H1 (cell line): ENCODE data around the gene NKAIN1. TPM values are rescaled to one million over a fixed set of nuclear protein-coding genes. Genes with fewer than 3 reads are reported as not detected.

Experiments
- CTCF ChIA-PET: fragments of 300-600 bp; sonication (Branson Sonifier 250); formaldehyde crosslinking; loops from one replicate; lab custom pipeline; 2021; ENCODE audit not compliant: partially characterized antibody; lab: Charles Lee
- POLR2A ChIA-PET: fragments of 300-600 bp; sonication (Branson Sonifier 250); formaldehyde crosslinking; loops from one replicate; lab custom pipeline; 2021; ENCODE audit warnings: inconsistent platforms; ENCODE audit not compliant: partially characterized antibody; lab: Charles Lee
- DNase-seq, 2 experiments: peaks; one replicate each; pipeline versions ENCODE4 v3.0.0 to v3.0.0-alpha.2; 2010 to 2022; ENCODE audit warnings: low spot score in 2 of 2, low read depth in 1 of 2, mixed read lengths in 1 of 2
- FAIRE-seq: peaks from 2 replicates; lab custom pipeline; 2011; peaks lifted over from hg19 to GRCh38; lab: Jason Lieb, UNC
- H2AFZ ChIP-seq: 2 replicates; pipeline ENCODE4 v1.8.1; 2012; ENCODE audit warnings: low read length, inconsistent platforms
- H2AK5ac ChIP-seq: 2 replicates; pipeline ENCODE4 v1.6.1; 2013; ENCODE audit warnings: low read depth, low read length
- H2BK120ac ChIP-seq: replicated peaks from 2 replicates; pipeline ENCODE3; 2013; ENCODE audit warnings: low read depth, low read length, inconsistent platforms
- H2BK12ac ChIP-seq: 2 replicates; pipeline ENCODE4 v1.6.1; 2013; ENCODE audit warnings: low read depth, low read length
- H2BK15ac ChIP-seq: 2 replicates; pipeline ENCODE4 v1.6.1; 2013; ENCODE audit warnings: low read length
- H2BK20ac ChIP-seq: 2 replicates; pipeline ENCODE4 v1.6.1; 2013; ENCODE audit warnings: low read length
- H2BK5ac ChIP-seq: 2 replicates; pipeline ENCODE4 v1.6.1; 2013; ENCODE audit warnings: low read depth, low read length
- H3K14ac ChIP-seq: 2 replicates; pipeline ENCODE4 v1.6.1; 2013; ENCODE audit warnings: inconsistent platforms; ENCODE audit not compliant: insufficient read length
- H3K18ac ChIP-seq: 2 replicates; pipeline ENCODE4 v1.6.1; 2013; ENCODE audit warnings: low read length; ENCODE audit errors: extremely low read depth
- H3K23ac ChIP-seq: 2 replicates; pipeline ENCODE4 v1.6.1; 2013; ENCODE audit warnings: inconsistent platforms; ENCODE audit not compliant: insufficient read length
- H3K23me2 ChIP-seq: 2 replicates; pipeline ENCODE4 v1.6.1; 2013; ENCODE audit warnings: low read depth, low read length
- H3K27ac ChIP-seq: 2 replicates; pipeline ENCODE4 v1.6.1; 2011; ENCODE audit warnings: low read depth, low read length, inconsistent platforms
- H3K27me3 ChIP-seq, 4 experiments: replicated peaks in 1 of 4; 1 replicate in 1 of 4; 2 replicates in 3 of 4; pipeline versions ENCODE4 v1.6.1 to v1.8.1; 2011 to 2013; ENCODE audit warnings: low read length in 3 of 4, mild to moderate bottlenecking in 3 of 4, inconsistent platforms in 2 of 4, mixed read lengths in 2 of 4, moderate library complexity in 1 of 4; ENCODE audit not compliant: control insufficient read depth in 3 of 4, insufficient read depth in 3 of 4; ENCODE audit errors: extremely low read depth in 1 of 4
- H3K36me3 ChIP-seq, 4 experiments: 2 replicates each; pipeline versions ENCODE4 v1.6.1 to v1.8.1; 2011 to 2013; ENCODE audit warnings: mild to moderate bottlenecking in 4 of 4, low read length in 3 of 4, moderate library complexity in 2 of 4, control low read depth in 1 of 4, inconsistent platforms in 1 of 4; ENCODE audit not compliant: insufficient read depth in 4 of 4, control insufficient read depth in 2 of 4
- H3K4ac ChIP-seq: replicated peaks from 2 replicates; pipeline ENCODE3; 2013; ENCODE audit warnings: low read length, low read depth, mixed read lengths, inconsistent platforms; ENCODE audit not compliant: insufficient read length
- H3K4me1 ChIP-seq, 4 experiments: replicated peaks in 1 of 4; 1 replicate in 1 of 4; 2 replicates in 3 of 4; pipeline versions ENCODE4 v1.6.1 to v1.8.1; 2011 to 2013; ENCODE audit warnings: low read length in 3 of 4, inconsistent platforms in 2 of 4, mixed read lengths in 1 of 4; ENCODE audit not compliant: insufficient read depth in 4 of 4, control insufficient read depth in 3 of 4
- H3K4me2 ChIP-seq, 2 experiments: 2 replicates each; pipeline versions ENCODE4 v1.6.1 to v1.8.1; 2011 to 2013; ENCODE audit warnings: low read depth in 2 of 2, low read length in 2 of 2, control low read depth in 1 of 2, inconsistent platforms in 1 of 2, mild to moderate bottlenecking in 1 of 2; ENCODE audit not compliant: insufficient read depth in 1 of 2
- H3K4me3 ChIP-seq, 4 experiments: fragments of 200-600, 300-600 bp in 1 of 4; sonication (generic), shearing (Covaris generic), sonication (Bioruptor Twin) in 1 of 4; 2 replicates each; pipeline versions ENCODE4 v1.5.1 to v1.8.1; 2011 to 2016; ENCODE audit warnings: low read length in 4 of 4, low read depth in 3 of 4, control low read depth in 2 of 4, inconsistent platforms in 2 of 4, mild to moderate bottlenecking in 2 of 4, mixed read lengths in 1 of 4, moderate library complexity in 1 of 4; ENCODE audit not compliant: insufficient read depth in 2 of 4; ENCODE audit errors: extremely low read depth in 1 of 4
- H3K56ac ChIP-seq: replicated peaks from 2 replicates; pipeline ENCODE3; 2013; ENCODE audit warnings: low read depth, mild to moderate bottlenecking, mixed read lengths, low read length, inconsistent platforms; ENCODE audit not compliant: insufficient read length
- H3K79me1 ChIP-seq: 2 replicates; pipeline ENCODE4 v1.6.1; 2013; ENCODE audit warnings: low read depth, low read length, control low read depth
- H3K79me2 ChIP-seq, 2 experiments: 2 replicates each; pipeline versions ENCODE4 v1.6.1 to v1.8.1; 2012 to 2013; ENCODE audit warnings: low read length in 2 of 2, mild to moderate bottlenecking in 2 of 2, inconsistent platforms in 1 of 2; ENCODE audit not compliant: insufficient read depth in 2 of 2, control insufficient read depth in 1 of 2
- H3K9ac ChIP-seq, 4 experiments: replicated peaks in 1 of 4; 1 replicate in 1 of 4; 2 replicates in 3 of 4; pipeline versions ENCODE4 v1.6.1 to v1.8.1; 2011 to 2013; ENCODE audit warnings: low read depth in 3 of 4, low read length in 3 of 4, control low read depth in 2 of 4, mild to moderate bottlenecking in 2 of 4, moderate library complexity in 2 of 4, inconsistent platforms in 1 of 4; ENCODE audit errors: extremely low read depth in 1 of 4
- H3K9me3 ChIP-seq, 2 experiments: 2 replicates each; pipeline versions ENCODE4 v1.6.1 to v1.8.1; 2012 to 2013; ENCODE audit warnings: mild to moderate bottlenecking in 2 of 2, moderate library complexity in 2 of 2, control low read depth in 1 of 2, inconsistent platforms in 1 of 2, low read depth in 1 of 2, low read length in 1 of 2, mixed read lengths in 1 of 2; ENCODE audit not compliant: insufficient read depth in 2 of 2
- H4K20me1 ChIP-seq, 2 experiments: replicated peaks in 1 of 2; 2 replicates each; pipeline versions ENCODE3 to v1.8.1; 2011 to 2013; ENCODE audit warnings: inconsistent platforms in 2 of 2, low read length in 2 of 2, mild to moderate bottlenecking in 1 of 2; ENCODE audit not compliant: insufficient read depth in 2 of 2, control insufficient read depth in 1 of 2
- H4K5ac ChIP-seq: 2 replicates; pipeline ENCODE4 v1.6.1; 2013; ENCODE audit warnings: low read length, low read depth, mixed read lengths, inconsistent platforms; ENCODE audit not compliant: insufficient read length
- H4K8ac ChIP-seq: 2 replicates; pipeline ENCODE4 v1.8.0; 2013; ENCODE audit warnings: mild to moderate bottlenecking, moderate library complexity, low read length, inconsistent platforms; ENCODE audit not compliant: insufficient read depth; ENCODE audit errors: extremely low read depth
- H4K91ac ChIP-seq: replicated peaks from 2 replicates; pipeline ENCODE3; 2013; ENCODE audit warnings: low read length, mixed read lengths, inconsistent platforms; ENCODE audit not compliant: insufficient read length
- BCL11A ChIP-seq, 2 experiments: IDR thresholded peaks; one replicate each; pipeline ENCODE4 v1.6.1; 2011; ENCODE audit warnings: low read depth in 2 of 2, low read length in 2 of 2, mild to moderate bottlenecking in 2 of 2
- CBX5 ChIP-seq: fragments of 300-800, 300-1000 bp; sonication (generic); IDR thresholded peaks from 2 replicates; pipeline ENCODE4 v1.7.1; 2016; ENCODE audit warnings: antibody characterized with exemption, low read length, low read depth
- EZH2 ChIP-seq: fragments of 200-600 bp; sonication (generic); IDR thresholded peaks from 2 replicates; pipeline ENCODE4 v1.7.1; 2012; ENCODE audit warnings: low read depth, mild to moderate bottlenecking, moderate library complexity, low read length, inconsistent platforms; ENCODE audit not compliant: severe bottlenecking
- KDM5A ChIP-seq: fragments of 200-600 bp; IDR thresholded peaks from 2 replicates; pipeline ENCODE4 v1.7.1; 2012; ENCODE audit warnings: mild to moderate bottlenecking, low read length, inconsistent platforms, mixed read lengths
- SP4 ChIP-seq: IDR thresholded peaks from 2 replicates; pipeline ENCODE4 v1.6.1; 2012; ENCODE audit warnings: low read length, inconsistent platforms
- TAF7 ChIP-seq: optimal IDR thresholded peaks from 2 replicates; pipeline ENCODE3; 2011; ENCODE audit warnings: low read depth, mild to moderate bottlenecking, inconsistent platforms, low read length, moderate library complexity, borderline replicate concordance
- TCF12 ChIP-seq: IDR thresholded peaks from 2 replicates; pipeline ENCODE4 v1.6.1; 2011; ENCODE audit warnings: low read depth, mild to moderate bottlenecking, low read length
- YY1 ChIP-seq: IDR thresholded peaks from 2 replicates; pipeline ENCODE4 v1.6.1; 2011; ENCODE audit warnings: low read depth, mild to moderate bottlenecking, low read length
- WGBS, 2 experiments: shearing (Covaris generic) in 1 of 2; methylation state at CpG; one replicate each; pipeline versions ENCODE4 v1.1.6 to v1.1.7; 2013 to 2015; ENCODE audit warnings: low lambda C conversion rate in 2 of 2, mixed read lengths in 2 of 2, inconsistent platforms in 1 of 2, low coverage in 1 of 2, missing lambda C conversion rate in 1 of 2; ENCODE audit not compliant: insufficient replicate concordance in 2 of 2, insufficient coverage in 1 of 2, insufficient read length in 1 of 2; ENCODE audit errors: extremely low coverage in 1 of 2, missing lambda C conversion rate in 1 of 2; 5-methylcytosine and 5-hydroxymethylcytosine counted together
- polyA plus RNA-seq, 7 experiments: library from polyadenylated mRNA; depleted of rRNA in 3 of 7; stranded (reverse) in 5 of 7; unstranded in 2 of 7; fragments of >200 nt in 5 of 7; fragments of 200-250 nt in 2 of 7; gene quantifications; 1 replicate in 5 of 7; 2 replicates in 1 of 7; 4 replicates in 1 of 7; pipeline versions ENCODE4 v1.2.1 to v1.2.3, GENCODE V29; 2011 to 2013; ENCODE audit warnings: missing spikeins in 2 of 7, mixed read lengths in 2 of 7
- total RNA-seq: library from RNA; stranded (reverse); fragmentation: NEBNext Ultra II Directional; extraction: Animal tissue kit (Norgen Biotek cat#: 25700); gene quantifications from 2 replicates; pipeline ENCODE4 v1.2.1, GENCODE V29; 2021
- TF ChIP-seq, protein P1 (sequence below): IDR thresholded peaks from 2 replicates; pipeline ENCODE4 v1.6.1; 2012; ENCODE audit warnings: low read length, inconsistent platforms

NKAIN1 gene
- total and polyA plus RNA-seq, 2 of the 8 experiments (the other 6 are each of a cell fraction or from before 2014, with no cell fraction given): 59.3 to 66.9 TPM

DNA sequence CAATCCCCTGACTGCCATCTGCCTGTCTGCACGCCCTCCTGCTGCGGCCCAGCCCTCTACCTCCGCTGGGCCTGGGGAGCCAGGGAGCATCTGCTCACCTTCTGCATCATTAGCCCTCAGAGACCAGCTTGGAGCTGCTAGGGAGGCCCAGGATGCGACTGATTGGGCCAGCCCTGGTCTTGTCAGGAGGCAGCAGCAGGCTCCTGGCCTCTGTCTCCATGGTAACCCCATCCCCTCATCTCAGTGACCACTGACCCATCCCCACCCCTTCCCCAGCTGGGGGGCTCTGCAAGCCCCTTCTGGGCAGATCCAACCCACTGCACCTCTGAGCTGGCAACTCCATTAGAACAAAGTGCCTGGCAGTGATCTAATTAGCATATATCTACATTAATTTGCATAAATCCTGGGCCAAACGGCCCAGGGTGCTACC is 37.7 kb downstream of the NKAIN1 start:
- H3K4me1 ChIP-seq: peaks cover 0 to 7% (median under 1%) of the 10 kb centered on the region in 4 experiments; a peak in 4 of 7 replicates
- TF ChIP-seq TCF12: no peak
- TF ChIP-seq TAF7: no peak
- TF ChIP-seq KDM5A: no peak
- TF ChIP-seq SP4: no peak
- TF ChIP-seq YY1: no peak
- TF ChIP-seq BCL11A (IDR thresholded peaks at IDR 0.05; ENCODE audit: low read depth in 2 of 2, low read length in 2 of 2): no peak
- TF ChIP-seq EZH2: no peak
- TF ChIP-seq CBX5: no peak
- TF ChIP-seq, protein P1, sequence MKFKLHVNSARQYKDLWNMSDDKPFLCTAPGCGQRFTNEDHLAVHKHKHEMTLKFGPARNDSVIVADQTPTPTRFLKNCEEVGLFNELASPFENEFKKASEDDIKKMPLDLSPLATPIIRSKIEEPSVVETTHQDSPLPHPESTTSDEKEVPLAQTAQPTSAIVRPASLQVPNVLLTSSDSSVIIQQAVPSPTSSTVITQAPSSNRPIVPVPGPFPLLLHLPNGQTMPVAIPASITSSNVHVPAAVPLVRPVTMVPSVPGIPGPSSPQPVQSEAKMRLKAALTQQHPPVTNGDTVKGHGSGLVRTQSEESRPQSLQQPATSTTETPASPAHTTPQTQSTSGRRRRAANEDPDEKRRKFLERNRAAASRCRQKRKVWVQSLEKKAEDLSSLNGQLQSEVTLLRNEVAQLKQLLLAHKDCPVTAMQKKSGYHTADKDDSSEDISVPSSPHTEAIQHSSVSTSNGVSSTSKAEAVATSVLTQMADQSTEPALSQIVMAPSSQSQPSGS: no peak
- H3K4me2 ChIP-seq: no peak overlapping the region
- no peak for DNase-seq
- no peak overlapping the region for H3K56ac ChIP-seq
- H2BK15ac ChIP-seq: no peak overlapping the region
- H2AFZ ChIP-seq: no peak overlapping the region
- no peak overlapping the region for H3K9ac ChIP-seq
- 85% methylated on average over 5 of the region's 5 CpGs; no CpG with 5 or more reads in 1 of the 2 experiments for WGBS, 2 experiments
- H4K8ac ChIP-seq: no peak overlapping the region
- no peak overlapping the region for H3K4ac ChIP-seq
- H2BK12ac ChIP-seq: no peak overlapping the region
- ChIA-PET CTCF (interaction anchor here (0.6 to 7.5 kb wide), 3 partner anchors 17 to 1671 kb away, joined by 5 to 59 read pairs (median 7); no protein-coding TSS in a partner anchor), POLR2A (interaction anchor here (1.1 kb wide), 1 partner anchor 13 kb away, joined by 3 read pairs; no protein-coding TSS in a partner anchor)
- H2AK5ac ChIP-seq: no peak overlapping the region
- no peak overlapping the region for H4K91ac ChIP-seq
- no peaks in the 10 kb centered on the region for H3K9me3 ChIP-seq
- H3K18ac ChIP-seq: no peak overlapping the region
- no peak overlapping the region for H3K27ac ChIP-seq
- no peak overlapping the region for H2BK120ac ChIP-seq
- no peak overlapping the region for H2BK20ac ChIP-seq
- peaks cover 2% of the 10 kb centered on the region; the same call in 1 of the 2 replicates for H3K79me1 ChIP-seq
- H4K20me1 ChIP-seq: peaks cover 0 to 15% of the 10 kb centered on the region in 2 experiments
- H3K36me3 ChIP-seq: no peaks in the 10 kb centered on the region
- H3K27me3 ChIP-seq: no peaks in the 10 kb centered on the region
- H3K4me3 ChIP-seq: no peak overlapping the region
- FAIRE-seq: no peak
- no peak overlapping the region for H3K14ac ChIP-seq
- no peaks in the 10 kb centered on the region for H3K23me2 ChIP-seq
- H3K79me2 ChIP-seq: no peaks in the 10 kb centered on the region
- no peak overlapping the region for H2BK5ac ChIP-seq
- H3K23ac ChIP-seq: no peak overlapping the region
- no peak overlapping the region for H4K5ac ChIP-seq
